ENCODE data around the gene DMWD.
A peak's percentile ranks its signal among the peaks of the same experiment; 100 is the strongest.
"Not testable (repeated sequence)": the region's sequence is repeated elsewhere in the genome, so short reads cannot be mapped to it uniquely, and the experiment has no call there.

The DMWD gene

GRCh38 chr19:45804959-45805230 lies 12.2 kb upstream of the DMWD start:
- TF ChIP-seq CTCF (IDR thresholded peaks at IDR 0.05; ENCODE audit: low read depth, low read length): no peak
- DNase-seq (ENCODE audit: extremely low read depth, low read depth): no peak

GRCh38 chr19:45804140-45804958 lies 11.7 kb upstream of the DMWD start:
- DNase-seq (ENCODE audit: extremely low read depth, low read depth): no peak
- no peak for TF ChIP-seq CTCF (IDR thresholded peaks at IDR 0.05; ENCODE audit: low read depth, low read length)

GRCh38 chr19:45801603-45802175 lies 9.0 kb upstream of the DMWD start:
- no peak for DNase-seq (ENCODE audit: extremely low read depth, low read depth)
- TF ChIP-seq CTCF (IDR thresholded peaks at IDR 0.05; ENCODE audit: low read depth, low read length): no peak

- DNase-seq (ENCODE audit: extremely low read depth, low read depth): no peak
- TF ChIP-seq CTCF (IDR thresholded peaks at IDR 0.05; ENCODE audit: low read depth, low read length): no peak
These were observed 7.5 kb upstream of the DMWD start for GRCh38 chr19:45800070-45800553.

- DNase-seq (ENCODE audit: extremely low read depth, low read depth): not testable (repeated sequence)
These were observed 6.9 kb upstream of the DMWD start for GRCh38 chr19:45799541-45799940.

- TF ChIP-seq CTCF (IDR thresholded peaks at IDR 0.05; ENCODE audit: low read depth, low read length): peak; percentile 85
- peak; percentile 57 for DNase-seq (ENCODE audit: extremely low read depth, low read depth)
These were observed 6.4 kb upstream of the DMWD start for GRCh38 chr19:45798995-45799517.

GRCh38 chr19:45794627-45795026 lies 2.0 kb upstream of the DMWD start:
- DNase-seq (ENCODE audit: extremely low read depth, low read depth): no peak
- no peak for TF ChIP-seq CTCF (IDR thresholded peaks at IDR 0.05; ENCODE audit: low read depth, low read length)

Measured in AG09319 (cell line).